BE2C (cell line): ENCODE results near the gene VPS26C. TPM values are rescaled to one million over a fixed set of nuclear protein-coding genes. Genes with fewer than 3 reads are reported as not detected.
"Not testable (repeated sequence)": the region's sequence is repeated elsewhere in the genome, so short reads cannot be mapped to it uniquely, and the experiment has no call there.

Experiments used
- DNase-seq: peaks from one replicate; pipeline ENCODE4 v3.0.0-alpha.2; 2020
- H3K27me3 ChIP-seq: fragments of 250-450 bp; sonication (Bioruptor Pico); 2 replicates; pipeline ENCODE4 v1.5.1; 2020; ENCODE audit warnings: mild to moderate bottlenecking
- H3K36me3 ChIP-seq: fragments of 250-450 bp; sonication (Bioruptor Pico); 2 replicates; pipeline ENCODE4 v1.5.1; 2020; ENCODE audit warnings: mild to moderate bottlenecking
- H3K4me1 ChIP-seq: fragments of 250-450 bp; sonication (Bioruptor Pico); 2 replicates; pipeline ENCODE4 v1.5.1; 2020
- H3K4me3 ChIP-seq: 2 replicates; pipeline ENCODE4 v1.5.1; 2011; ENCODE audit warnings: low read depth, low read length
- H3K9me3 ChIP-seq: fragments of 250-450 bp; sonication (Bioruptor Pico); 2 replicates; pipeline ENCODE4 v1.5.1; 2020
- CTCF ChIP-seq: IDR thresholded peaks from 2 replicates; pipeline ENCODE4 v1.5.1; 2012; ENCODE audit warnings: mild to moderate bottlenecking, low read depth, low read length
- polyA plus RNA-seq: library from polyadenylated mRNA; unstranded; fragments of >200 nt; gene quantifications from one replicate; pipeline ENCODE4 v1.2.1, GENCODE V29; 2012; ENCODE audit warnings: low read depth, missing spikeins; ENCODE audit not compliant: insufficient read length, insufficient read depth

The VPS26C gene
- polyA plus RNA-seq: 71.6 TPM

- H3K9me3 ChIP-seq: no peaks in the 10 kb centered on the region
- H3K4me3 ChIP-seq: peak within 1 kb of the TSS; percentile 83
- no peaks in the 10 kb centered on the region for H3K36me3 ChIP-seq
- H3K4me1 ChIP-seq: peaks cover 8% of the 10 kb centered on the region; the same call in 1 of the 2 replicates
- DNase-seq: peak; percentile 99
- no peaks in the 10 kb centered on the region for H3K27me3 ChIP-seq
- no peak for TF ChIP-seq CTCF
Measured at GRCh38 chr21:37267269-37268185, at the start of gene VPS26C. TSS of gene VPS26C (minus strand) at chr21:37267334. CDS start at chr21:37267294, 40 bp downstream.

GRCh38 chr21:37316072-37316471 lies 48.9 kb upstream of the VPS26C start:
- not testable (repeated sequence) for H3K4me1 ChIP-seq, H3K36me3 ChIP-seq, H3K9me3 ChIP-seq, DNase-seq, H3K27me3 ChIP-seq, H3K4me3 ChIP-seq

GRCh38 chr21:37300114-37300751 lies 33.1 kb upstream of the VPS26C start:
- Histone ChIP-seq H3K4me1 (no peaks in the 10 kb centered on the region), H3K9me3 (no peaks in the 10 kb centered on the region), H3K36me3 (no peaks in the 10 kb centered on the region), H3K4me3 (no peak overlapping the region), H3K27me3 (no peaks in the 10 kb centered on the region)
- no peak for TF ChIP-seq CTCF
- DNase-seq: no peak

- no peak for TF ChIP-seq CTCF
- Histone ChIP-seq H3K4me1 (no peaks in the 10 kb centered on the region), H3K36me3 (no peaks in the 10 kb centered on the region), H3K27me3 (no peaks in the 10 kb centered on the region), H3K9me3 (no peaks in the 10 kb centered on the region), H3K4me3 (no peak overlapping the region)
- no peak for DNase-seq
Measured at GRCh38 chr21:37297364-37297763, 30.2 kb upstream of the VPS26C start.

- Histone ChIP-seq H3K4me3 (no peak overlapping the region), H3K36me3 (no peaks in the 10 kb centered on the region), H3K4me1 (no peaks in the 10 kb centered on the region), H3K9me3 (no peaks in the 10 kb centered on the region), H3K27me3 (no peaks in the 10 kb centered on the region)
- no peak for DNase-seq
- TF ChIP-seq CTCF: no peak
Measured at GRCh38 chr21:37294679-37295078, 27.5 kb upstream of the VPS26C start.

- Histone ChIP-seq H3K36me3 (no peaks in the 10 kb centered on the region), H3K4me1 (no peaks in the 10 kb centered on the region), H3K27me3 (no peaks in the 10 kb centered on the region), H3K4me3 (no peak overlapping the region), H3K9me3 (no peaks in the 10 kb centered on the region)
- DNase-seq: no peak
- no peak for TF ChIP-seq CTCF
Measured at GRCh38 chr21:37292941-37293340, 25.8 kb upstream of the VPS26C start.
